Measurements from ENCODE around the gene TCF25.

DNA sequence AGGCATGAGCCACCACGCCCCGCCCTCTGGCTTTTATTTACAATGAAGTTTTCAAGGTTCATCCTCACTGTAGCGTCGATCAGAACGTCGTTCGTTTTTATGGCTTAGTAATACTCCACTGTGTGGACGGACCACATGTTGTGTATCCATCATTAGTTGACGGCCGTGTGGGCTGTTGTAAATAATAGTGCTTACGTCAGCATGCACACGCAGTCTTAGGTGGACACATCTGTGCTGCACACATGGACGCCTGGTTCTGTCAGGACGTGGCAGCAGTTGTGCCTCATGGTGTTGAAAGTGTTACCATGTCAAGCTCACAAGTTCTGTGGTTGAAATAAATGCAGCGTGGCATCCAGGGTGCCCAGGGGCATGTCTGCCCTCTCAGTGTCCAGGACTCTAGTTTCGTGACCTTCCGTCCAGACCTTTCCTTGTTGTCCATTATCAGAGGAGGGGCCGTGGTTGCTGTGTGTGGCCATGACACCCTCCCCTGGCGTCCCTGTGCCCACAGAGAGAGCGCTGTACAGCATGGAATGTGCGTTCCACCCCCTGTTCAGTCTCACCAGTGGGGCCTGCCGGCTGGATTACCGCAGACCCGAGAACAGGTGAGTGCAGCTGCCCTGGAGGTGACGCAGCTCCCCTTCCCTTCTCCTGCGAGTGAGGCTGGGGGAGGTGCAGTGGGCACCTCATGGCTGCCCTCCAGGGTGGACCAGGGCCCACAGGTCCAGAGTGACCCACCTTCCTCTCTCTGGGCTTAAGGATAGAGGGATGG, 22.3 kb downstream of the TCF25 start:
- TF ChIP-seq, protein P1, sequence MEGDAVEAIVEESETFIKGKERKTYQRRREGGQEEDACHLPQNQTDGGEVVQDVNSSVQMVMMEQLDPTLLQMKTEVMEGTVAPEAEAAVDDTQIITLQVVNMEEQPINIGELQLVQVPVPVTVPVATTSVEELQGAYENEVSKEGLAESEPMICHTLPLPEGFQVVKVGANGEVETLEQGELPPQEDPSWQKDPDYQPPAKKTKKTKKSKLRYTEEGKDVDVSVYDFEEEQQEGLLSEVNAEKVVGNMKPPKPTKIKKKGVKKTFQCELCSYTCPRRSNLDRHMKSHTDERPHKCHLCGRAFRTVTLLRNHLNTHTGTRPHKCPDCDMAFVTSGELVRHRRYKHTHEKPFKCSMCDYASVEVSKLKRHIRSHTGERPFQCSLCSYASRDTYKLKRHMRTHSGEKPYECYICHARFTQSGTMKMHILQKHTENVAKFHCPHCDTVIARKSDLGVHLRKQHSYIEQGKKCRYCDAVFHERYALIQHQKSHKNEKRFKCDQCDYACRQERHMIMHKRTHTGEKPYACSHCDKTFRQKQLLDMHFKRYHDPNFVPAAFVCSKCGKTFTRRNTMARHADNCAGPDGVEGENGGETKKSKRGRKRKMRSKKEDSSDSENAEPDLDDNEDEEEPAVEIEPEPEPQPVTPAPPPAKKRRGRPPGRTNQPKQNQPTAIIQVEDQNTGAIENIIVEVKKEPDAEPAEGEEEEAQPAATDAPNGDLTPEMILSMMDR (IDR thresholded peaks at IDR 0.05), result no peak
- no peak for TF ChIP-seq POLR2A (IDR thresholded peaks at IDR 0.05)
